NCI-H2196 treated with DMSO at 0.1 percent for 48 hours (cell line): ENCODE results near the gene KCTD11.

Source experiments
- DNase-seq: peaks from one replicate; lab custom pipeline; 2025; ENCODE audit not compliant: unreplicated experiment; lab: John Stamatoyannopoulos, UW

The KCTD11 gene

DNA sequence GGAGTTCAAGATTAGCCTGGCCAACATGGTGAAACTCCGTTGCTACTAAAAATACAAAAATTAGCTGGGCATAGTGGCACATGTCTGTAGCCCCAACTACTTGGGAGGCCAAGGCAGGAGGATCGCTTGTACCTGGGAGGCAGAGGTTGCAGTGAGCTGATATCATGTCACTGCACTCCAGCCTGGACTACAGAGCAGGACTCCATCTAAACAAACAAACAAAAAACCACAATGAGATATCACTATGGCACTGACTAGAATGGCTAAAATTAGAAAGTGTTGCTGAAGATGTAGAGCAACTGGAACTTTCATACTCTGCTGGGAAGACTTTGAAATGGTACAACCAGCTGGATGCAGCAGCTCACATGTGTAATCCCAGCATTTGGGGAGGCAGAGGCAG is 22.4 kb downstream of the KCTD11 start:
- no peak for DNase-seq

DNA sequence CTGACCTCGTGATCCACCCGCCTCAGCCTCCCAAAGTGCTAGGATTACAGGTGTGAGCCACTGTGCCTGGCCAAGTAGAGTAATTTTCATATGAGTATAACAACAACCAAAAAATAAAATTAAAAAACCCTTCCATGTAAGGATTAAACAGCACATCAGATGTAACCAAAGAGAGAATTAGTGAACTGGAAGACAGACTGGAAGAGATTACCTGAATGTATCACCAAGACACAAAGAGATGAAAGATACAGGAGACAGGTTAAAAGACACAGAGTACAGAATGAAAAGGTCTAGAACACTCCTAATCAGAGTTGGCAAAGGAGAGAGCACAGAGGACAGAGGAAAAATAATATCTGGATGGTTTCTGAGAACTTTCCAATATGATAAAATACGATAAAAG is 27.2 kb downstream of the KCTD11 start:
- no peak for DNase-seq

DNA sequence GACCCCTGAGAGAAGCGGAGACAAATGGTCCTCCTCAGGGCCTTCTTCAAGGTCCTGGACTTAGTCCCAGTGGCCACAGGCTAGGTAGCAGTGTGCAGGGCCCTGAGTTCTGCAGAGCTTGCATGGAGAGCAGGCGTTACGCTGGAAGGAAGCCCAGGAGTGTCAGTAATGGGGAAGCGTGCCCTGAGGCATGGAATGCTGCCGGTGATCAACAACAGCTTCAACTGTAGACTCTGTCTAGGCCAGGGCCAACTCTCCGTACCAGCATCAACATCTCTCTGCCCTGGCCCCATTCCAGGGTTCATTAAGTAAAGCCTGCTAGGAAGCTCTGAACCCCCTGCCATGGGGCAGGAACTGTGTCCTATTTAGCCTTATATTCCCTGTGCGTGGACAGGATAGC is 28.4 kb downstream of the KCTD11 start:
- DNase-seq = no peak

DNA sequence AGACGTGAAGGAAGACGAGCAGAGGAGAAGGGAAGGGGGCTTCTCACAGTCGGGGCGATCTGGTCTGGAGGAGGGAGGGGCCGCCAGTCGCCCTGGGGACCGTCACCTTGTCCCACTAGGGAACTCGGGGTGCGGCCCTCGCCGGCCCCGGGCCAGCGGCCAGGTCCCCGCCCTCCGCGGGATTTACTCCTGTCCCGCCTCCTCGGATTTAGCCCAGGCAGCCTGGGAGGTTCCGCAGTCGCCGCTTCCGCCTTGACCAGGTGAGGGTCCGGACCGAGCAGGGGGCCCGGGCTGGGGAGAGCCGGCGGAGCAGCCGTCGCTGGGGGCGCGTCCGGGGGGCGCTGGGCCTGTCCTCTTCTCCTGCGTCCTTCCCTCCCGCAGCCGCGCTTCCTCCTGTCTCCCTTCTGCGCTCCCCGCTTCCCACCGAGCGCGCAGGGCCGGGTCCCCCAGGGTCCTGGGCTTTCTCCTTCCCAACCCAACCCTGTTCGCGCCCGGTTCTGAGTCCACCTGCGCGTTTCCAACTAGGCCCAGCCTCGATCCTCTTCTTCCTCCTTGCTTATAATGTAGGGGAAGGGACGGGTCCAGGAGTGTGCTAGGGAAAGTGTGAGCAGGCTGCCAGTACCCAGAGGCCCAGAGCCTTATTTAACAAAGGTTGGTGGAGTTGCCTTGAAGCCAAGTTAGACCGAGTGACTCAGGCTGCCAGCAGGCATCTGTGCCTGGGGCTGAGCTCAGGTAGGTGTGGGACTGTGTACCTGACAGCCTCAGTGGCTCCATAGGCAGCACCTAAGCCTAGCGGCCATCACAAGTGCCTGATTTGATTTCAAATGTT is 29.1 kb downstream of the KCTD11 start, which contains the start of gene TNK1:
TNK1 (plus strand) TSS at position 235 of the 829 bp plus-strand sequence. CDS start 1,838 bp downstream, outside the sequence.
- no peak for DNase-seq

DNA sequence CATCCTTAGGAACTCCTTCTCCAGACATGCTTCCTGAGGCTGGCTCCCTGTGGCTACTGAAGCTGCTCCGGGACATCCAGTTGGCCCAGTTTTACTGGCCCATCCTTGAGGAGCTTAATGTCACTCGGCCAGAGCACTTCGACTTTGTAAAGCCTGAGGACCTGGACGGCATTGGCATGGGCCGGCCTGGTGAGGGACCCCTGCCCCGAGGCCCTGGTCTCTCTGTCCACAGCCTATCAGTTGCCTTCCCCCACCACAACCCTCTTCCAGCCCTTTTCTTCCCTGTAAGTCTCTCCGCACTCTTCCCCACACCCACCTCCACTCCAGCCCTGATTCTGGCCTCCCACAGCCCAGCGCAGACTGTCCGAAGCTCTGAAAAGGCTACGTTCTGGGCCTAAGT is 30.9 kb downstream of the KCTD11 start:
- no peak for DNase-seq

DNA sequence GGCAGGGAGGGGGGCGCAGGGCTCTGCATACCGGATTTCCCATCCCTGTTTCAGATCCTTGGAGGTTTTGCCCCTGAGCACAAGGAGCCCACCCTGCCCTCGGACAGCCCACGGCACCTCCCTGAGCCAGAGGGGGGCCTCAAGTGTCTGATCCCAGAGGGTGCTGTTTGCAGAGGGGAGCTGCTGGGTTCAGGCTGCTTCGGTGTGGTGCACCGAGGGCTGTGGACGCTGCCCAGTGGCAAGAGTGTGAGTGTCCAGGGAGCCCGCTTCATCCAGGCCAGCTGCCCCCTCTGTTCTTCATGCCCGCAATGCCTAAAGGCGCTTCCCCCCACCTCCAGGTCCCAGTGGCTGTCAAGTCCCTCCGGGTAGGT is 31.4 kb downstream of the KCTD11 start:
- DNase-seq = no peak

DNA sequence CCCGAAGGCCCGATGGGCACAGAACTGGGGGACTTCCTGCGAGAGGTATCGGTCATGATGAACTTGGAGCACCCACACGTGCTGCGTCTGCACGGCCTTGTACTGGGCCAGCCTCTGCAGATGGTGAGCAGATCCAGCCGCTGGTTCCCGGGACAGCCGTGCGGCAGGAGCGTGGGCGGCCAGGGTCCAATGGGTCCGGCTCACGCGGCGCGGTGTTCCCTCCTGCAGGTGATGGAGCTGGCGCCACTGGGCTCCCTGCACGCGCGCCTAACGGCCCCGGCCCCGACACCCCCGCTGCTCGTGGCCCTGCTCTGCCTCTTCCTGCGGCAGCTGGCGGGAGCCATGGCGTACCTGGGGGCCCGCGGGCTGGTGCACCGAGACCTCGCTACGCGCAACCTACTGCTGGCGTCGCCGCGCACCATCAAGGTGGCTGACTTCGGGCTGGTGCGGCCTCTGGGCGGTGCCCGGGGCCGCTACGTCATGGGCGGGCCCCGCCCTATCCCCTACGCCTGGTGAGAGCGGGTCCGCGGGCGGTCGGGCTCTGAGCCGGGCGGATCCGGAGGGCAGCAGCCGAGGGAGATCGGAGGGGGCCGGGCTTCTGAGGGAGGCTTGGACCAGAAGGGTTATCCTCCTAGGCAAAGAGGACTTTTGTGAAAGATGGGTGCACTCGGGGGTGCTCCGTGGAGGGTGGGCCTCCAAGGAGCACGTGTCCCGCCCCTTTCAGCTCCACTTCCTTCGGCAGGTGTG is 32.0 kb downstream of the KCTD11 start:
- DNase-seq = peak; percentile 5

DNA sequence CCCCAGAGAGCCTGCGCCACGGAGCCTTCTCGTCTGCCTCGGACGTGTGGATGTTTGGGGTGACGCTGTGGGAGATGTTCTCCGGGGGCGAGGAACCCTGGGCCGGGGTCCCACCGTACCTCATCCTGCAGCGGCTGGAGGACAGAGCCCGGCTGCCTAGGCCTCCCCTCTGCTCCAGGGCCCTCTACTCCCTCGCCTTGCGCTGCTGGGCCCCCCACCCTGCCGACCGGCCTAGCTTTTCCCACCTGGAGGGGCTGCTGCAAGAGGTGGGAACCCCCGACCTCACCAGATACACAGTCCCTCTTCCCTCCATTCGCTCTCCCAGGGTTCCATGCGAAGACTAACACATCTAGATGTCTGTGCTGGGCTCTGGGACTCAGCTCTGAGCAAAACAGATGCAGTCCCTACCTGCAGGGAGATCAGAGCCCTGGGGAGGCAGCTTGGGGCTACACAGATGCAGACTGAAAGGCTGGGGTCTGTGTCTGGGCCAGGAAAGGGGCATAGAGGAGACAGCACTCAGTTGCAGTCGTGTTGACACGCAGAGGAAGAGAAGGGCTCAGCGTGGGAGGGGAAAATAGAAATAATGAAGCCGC is 32.6 kb downstream of the KCTD11 start:
- DNase-seq = no peak

DNA sequence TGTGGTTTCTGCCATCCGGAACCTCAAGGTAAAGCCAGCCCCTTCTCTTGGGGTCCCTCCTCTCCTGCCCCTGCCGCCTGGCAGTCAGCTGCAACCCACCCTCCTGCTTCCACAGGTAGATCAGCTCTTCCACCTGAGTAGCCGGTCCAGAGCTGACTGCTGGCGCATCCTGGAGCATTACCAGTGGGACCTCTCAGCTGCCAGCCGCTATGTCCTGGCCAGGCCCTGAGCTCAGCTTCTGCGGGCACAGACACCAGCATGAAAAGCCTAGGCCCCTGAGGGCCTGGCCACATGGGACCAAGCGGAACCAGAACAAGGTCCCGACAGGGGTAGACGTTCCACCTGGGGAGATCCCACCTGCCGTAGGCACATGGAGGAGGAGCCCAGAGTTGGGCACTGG is 36.9 kb downstream of the KCTD11 start:
- no peak for DNase-seq

DNA sequence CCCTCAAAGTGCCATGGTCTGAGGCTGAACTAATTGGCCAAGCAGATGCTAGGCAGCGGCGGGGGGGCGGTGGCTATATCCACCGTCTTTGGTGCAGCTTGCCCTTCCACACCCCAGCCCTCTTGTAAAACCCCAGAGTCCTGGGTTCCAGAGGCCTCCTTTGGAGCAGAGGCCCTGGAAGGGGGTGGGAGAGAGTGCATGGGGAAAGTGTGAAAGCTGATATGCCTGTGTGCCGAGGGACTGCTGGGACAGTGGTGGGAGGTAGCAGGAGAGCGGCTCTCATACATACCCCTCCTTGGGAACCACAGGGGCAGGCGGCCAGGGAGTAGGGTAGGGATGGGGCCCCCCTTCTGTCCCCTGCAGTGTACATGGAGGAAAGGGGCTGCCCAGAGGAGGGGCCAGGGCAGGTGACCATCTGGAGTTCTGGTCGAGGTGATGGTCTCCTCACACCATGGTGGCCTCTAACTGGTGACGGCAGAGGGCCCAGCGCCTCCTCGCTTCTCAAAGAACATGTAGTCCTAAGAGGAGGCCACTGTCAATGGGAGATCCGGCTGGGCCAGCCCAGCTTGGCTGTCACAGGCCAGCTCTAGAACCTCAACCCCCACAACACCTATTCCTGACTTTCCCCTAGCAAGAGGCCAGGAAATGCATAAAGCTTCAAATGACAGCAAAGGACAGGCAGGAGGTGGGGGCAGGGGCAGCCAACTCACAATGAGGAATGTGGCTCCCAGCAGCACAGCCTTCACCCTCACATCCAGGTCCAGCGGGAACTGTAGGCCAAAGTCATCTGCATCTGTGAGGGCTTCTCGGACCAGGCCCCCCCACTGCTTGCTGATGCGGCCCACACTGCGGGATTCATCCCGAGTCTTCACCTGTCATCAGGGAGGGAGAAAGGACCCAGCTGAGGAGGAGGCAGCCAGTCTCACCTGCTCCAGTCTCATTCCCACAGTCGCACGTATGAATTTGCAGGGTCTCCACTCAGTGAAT is 38.3 kb downstream of the KCTD11 start:
- DNase-seq = no peak

DNA sequence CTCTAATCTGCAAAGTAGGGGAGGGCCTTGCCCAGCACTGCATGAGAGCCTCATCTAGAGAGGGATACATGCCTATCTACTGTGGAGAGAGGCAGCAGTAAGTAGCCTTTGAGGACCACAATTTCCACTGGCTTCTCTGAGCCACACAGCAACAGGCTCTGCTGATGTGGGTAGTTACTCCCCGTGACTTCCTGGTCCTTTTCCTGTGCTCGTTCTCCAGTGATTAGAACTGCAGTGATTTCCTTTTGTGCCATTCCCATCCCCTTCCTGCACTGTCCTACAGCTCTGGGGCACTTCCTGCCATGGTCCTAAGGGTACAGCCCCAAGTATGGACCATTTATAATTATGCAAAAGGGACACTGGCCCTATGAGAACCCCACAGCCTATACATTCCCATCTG is 39.3 kb downstream of the KCTD11 start:
- DNase-seq = no peak

DNA sequence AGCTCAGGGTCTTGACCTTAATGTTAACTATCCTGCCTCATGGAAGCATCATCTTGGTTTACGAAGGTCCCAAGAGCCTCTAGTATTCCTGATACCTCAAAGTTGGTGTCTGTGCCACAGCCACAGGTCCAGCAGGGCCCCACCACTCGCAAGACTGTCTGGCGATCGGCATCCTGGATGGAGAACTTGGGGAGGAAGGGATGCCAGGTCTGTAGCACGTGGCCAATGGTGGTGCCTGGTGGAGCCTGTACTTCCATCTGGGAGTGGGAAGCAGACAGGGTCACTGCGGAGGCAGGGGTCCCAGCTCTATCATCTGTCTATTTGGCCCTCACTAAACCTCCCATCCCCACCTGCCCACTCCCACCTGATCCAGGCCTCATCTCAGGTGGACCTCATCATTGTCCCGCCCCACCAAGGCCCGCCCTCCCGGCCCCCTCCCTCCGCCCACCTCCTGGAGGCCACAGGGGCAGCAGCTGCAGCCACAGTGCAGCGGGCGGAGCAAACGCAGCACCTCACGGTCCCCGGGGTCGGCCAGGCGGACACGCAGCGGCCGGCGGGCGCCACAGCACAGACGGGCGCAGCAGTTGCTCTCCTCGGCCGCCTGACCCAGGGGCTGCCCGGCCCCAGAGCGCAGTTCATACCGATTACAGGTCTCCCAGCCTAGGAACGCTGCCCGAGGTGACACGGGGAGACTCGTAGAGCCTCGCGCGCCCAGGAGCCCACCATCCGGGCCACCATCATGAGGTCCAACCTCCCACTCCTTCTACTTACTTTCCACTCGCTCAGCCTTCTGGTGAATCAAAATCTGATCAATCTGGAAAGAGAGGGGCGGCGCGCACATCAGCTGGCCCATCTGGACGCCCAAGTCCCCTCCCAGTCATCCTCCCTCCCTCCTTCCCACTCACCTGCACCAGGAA is 41.0 kb downstream of the KCTD11 start:
- DNase-seq = no peak

DNA sequence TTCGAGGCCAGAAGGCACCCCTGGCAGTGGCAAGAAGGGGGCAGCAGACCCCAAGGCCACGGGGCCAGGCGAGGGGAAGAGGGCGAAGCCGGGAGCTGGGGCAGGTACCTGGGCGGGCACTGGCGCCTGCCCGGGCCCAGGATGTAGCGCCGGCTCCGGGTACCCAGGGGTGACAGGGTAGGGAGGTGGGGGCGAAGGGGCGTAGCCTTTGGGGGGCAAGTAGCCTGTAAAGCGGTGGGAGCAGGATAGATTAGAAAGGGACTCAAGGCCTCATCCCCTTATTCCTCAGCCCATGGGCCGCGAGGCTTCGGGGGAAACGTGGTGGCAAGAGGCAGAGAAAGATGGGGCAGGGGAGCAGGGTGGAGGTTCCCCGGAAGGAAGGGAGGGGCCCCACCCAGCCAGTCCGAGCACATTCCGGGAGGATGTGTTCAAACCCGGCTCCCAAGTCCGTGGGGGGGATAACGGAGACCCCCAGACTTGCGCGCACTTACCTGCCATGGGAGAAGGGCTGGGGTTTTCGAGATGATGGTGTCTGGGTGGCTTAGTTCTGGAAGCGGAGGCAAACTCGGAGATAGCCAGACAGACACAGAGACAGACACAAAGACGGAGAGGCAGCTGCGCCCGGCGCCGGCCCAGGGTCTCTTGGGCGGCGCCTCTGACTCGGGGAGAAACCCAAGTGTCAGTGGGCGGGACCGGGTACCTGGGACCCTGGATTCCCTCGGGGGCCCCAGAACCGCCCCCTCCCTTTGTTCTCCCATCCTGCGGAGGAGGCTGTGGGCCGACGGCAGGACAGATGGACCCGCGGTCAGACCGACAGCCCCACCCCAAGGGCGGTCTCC is 41.9 kb downstream of the KCTD11 start:
- no peak for DNase-seq

DNA sequence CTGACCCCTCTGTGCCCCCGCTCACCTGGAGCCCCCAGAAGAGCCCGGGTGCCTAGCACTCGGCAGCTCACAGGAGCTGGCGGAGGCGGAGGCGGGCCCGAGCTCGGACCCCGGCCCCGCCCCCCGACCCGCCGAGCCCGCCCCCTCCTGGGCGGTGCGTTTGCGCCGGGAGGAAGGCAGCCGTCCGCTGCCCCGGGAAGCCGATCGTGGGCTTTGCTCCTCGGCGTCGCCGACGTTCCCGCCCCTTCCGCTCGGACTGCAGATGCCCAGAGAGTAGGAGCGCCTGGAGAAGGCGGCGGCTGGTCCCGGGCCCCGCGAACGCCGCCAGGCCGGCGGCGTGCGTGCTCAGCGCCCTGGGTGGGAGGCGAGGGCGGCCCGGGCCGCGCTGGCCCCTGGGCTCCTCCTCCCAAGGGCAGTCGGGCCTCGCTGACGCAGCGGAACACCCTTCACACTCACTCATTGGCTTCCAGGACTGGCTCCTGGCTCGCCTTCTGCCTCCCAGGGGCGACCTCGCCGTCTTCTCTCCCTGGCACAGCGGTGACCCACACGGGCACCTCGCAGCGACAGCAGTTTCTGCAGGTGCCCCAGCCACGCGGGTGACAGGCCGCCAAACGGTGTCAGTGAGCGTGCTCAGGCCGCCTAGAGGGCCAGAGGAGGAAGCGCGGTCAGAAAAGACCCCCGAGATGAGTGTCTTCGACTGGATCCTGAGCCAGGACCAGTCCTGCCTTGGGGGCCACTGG is 42.7 kb downstream of the KCTD11 start, which contains the start of gene PLSCR3:
PLSCR3 (minus strand) TSS at position 74 of the 740 bp plus-strand sequence. CDS start 415 bp downstream, outside the sequence.
- DNase-seq = peak; percentile 10

DNA sequence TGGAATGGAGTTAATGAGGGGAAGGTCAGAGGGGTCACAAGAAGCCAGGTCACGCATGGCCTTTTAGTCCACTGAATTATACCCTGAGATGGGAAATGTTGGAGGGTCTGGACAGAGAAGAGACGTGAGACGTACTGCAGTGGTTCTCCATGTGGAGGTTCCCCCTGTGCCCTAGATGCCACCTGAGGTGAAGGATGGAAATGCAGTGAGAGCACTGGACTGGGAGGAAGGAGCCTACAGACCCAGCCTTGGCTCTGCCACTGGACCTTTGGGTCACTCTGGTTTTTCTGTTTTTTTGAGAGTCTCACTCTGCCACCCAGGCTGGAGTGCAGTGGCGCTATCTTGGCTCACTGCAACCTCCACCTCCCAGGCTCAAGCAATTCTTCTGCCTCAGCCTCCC is 44.2 kb downstream of the KCTD11 start:
- DNase-seq = no peak

DNA sequence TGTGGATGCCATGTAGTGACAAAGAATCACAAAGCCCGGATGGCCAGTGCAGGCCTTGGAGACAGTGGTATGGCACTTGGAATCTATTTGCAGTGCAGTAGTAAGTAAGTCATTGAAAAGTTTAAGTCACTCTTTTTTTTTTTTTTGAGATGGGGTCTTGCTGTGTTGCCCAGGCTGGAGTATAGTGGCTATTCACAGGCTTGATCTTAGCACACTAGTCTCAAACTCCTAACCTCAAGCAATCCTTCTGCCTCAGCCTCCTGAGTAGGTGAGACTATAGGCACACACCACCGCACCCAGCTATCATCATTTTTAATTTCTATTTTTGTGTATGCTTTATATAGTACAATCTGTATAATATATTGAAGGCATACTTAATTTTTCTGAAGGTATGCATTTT is 46.6 kb downstream of the KCTD11 start:
- DNase-seq = no peak

DNA sequence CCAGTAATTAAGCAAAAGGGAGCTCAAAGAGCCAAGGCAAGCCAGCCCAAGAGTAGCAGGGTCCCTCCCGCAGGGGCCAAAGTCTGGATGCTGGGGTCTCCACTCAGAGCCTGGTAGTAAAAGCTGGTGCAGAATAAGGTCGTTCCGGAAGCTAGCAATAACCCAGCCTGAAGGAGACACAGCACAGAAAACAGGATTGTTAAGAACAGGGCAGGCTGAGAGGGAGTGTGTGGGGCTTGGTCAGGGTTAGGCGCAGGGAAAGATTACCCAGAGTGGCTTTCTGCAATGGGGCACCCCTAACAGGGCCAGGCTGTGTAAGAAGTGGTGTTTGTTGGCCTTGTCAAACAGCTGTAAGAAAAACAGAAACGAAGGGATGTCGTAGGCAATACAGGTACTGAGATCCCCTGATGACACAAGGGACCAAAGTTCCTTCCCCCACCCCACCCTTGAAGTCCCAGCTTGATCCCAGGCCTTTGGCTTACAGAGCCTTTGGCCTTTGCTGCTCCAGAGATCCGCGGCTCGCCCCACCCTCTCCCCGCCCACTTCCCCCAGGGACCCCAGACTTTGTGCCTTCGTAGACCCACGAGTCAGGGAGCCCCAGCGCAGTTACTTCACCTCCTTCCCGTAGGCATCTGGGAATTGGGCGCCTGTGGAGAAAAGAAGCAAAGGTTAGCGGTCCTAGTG is 51.2 kb downstream of the KCTD11 start:
- DNase-seq = no peak

DNA sequence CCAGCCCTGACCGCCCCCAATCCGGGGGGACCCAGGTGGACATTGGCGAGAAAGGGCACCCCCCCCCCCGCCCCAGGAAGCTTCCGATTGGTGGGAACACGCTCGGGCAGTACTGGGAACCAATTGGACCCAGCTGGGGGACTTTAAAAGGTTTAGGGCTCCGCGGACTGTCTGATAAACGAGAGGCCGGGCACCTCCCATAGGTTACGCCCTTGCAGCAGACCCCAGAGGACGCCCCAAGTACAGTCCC is 51.7 kb downstream of the KCTD11 start:
- DNase-seq = peak; percentile 36
